GM18907 (cell line): ENCODE measurements around the gene SSR2.

Source experiments
- ATAC-seq: cut with Tn5 transposase; IDR thresholded peaks from one replicate; pipeline ENCODE4 v1.9.1; 2021; ENCODE audit warnings: mild to moderate bottlenecking, moderate library complexity; ENCODE audit not compliant: unreplicated experiment

The SSR2 gene

GRCh38 chr1:155974208-155975115, 46.3 kb downstream of the SSR2 start:
- no peak for ATAC-seq

DNA sequence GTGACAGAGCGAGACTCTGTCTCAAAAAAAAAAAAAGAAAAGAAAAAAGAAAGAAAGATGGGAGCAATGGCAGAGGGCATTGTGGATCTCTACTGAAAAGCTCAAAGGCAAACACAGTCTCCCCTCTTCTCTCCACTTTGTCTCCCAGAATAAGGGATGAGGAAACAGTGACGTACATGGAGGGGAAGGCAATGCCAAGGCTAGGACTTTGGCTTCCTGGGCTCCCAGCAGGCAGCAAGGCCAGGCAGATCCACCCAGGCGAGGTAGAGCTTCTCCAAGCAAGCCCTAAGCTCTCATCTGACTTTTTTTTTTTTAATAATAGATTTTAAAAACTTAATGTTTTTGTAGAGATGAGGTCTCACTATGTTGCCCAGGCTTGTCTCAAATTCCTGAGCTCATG, 47.0 kb downstream of the SSR2 start:
- ATAC-seq, result no peak

DNA sequence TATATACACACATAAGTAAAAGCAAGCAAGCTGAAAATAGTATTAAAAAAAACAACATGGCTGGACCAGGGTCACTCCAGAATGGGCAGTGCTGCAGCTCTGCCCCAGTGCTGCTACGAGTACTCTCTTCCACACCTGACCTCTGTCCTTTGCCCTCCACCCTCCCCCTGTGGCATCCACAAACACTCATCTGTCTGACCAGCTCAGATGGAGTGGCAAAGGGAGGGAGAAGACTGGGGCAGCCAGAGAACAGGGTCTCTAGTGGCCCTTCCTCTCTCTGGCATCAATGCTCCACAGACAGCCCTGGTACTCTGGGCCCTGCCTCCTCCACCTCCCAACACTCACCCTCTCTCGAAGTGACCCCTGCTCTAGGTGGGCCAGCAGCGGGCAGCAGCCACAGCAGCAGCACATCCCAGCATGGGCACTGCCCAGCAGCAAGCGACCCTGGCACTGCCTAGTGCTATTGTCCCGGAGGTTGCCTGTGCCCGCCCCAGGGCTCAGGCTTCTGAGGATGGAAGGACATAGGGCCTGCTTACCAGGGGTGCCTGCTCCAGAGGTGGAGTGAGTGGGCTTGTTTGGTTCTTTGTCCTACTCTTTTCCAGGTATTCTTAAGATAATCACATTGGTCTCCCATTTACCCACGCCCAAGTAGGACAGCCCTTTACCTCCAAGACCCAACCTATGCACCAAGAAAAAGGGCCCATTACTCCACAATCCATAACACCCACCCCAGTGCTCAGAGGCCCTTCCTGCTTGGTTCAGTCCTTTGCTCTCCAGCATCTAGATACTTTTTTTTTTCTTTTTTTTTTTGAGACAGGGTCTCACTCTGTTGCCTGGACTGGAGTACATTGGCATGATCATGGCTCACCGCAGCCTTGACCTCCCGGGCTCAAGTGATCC, 48.6 kb downstream of the SSR2 start:
- ATAC-seq, result no peak

DNA sequence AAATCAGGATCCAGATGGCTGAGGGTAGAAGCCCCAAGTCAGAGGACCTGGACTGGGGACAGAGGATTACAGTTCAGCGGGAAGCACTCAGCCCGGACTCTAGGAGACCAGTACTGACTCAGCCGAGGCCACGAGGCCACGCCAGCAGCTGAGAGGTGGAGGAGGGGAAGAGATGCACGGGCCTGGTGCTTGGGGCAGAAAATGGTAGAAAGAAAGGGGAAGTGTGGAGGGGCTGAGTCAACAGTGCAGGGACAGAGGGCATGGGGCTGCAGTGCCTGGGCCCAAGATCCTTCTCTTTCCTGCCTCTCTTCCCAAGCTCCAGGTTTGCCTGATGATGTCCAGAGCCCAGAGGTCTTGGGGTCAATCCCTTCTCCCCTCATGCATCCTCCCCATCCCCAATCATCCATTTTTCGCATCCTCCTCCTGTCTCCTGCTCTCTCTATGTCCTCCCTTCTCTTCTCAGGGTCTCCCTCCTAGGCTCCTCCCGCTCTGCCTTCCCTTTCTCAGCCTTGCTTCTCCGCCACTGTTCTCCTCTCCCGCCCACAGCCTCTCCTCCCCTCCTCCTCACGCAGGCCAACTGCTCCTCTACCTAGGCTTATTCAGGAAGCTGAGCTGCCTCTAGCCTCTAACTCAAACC, 50.1 kb downstream of the SSR2 start:
- no peak for ATAC-seq

GRCh38 chr1:155969377-155969791, 51.4 kb downstream of the SSR2 start:
- no peak for ATAC-seq

DNA sequence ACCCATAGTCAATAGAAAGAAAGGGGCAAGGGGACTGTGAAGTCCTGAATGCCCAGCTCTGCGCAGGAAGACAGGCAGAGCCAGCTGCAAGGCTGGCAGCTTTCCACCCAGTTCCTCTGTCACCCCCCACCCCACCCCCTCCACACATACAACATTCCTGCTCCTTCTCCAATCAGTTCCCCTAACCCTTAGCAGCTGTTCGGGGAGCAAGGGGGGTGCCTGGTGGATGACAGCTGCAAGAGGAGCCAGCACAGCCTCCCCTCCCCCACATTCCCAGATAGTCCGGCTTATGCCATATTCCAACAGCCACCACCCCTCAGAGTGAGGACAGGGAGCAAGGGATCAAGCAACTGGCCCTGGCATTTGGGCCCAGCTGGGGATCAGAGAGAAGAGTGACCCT, 52.1 kb downstream of the SSR2 start:
- no peak for ATAC-seq

DNA sequence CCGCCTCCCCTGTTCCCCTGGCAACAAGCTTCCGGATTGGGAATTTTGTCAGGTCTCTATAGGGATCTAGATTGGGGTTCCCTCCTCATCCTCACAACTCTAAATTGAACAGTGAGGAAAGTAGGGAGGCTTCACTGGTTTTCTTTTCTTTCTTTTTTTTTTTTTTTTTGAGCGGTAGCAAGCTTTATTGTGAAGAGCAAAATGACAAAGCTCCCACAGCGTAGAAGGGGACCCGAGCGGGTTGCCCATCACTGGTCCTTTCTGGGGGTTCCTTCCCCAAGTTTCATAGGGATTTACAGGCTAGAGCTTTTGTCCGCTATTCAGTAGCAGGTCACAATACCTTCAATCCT, 52.7 kb downstream of the SSR2 start:
- no peak for ATAC-seq

- ATAC-seq, result no peak
Observed at GRCh38 chr1:155967341-155968050, 53.3 kb downstream of the SSR2 start.

DNA sequence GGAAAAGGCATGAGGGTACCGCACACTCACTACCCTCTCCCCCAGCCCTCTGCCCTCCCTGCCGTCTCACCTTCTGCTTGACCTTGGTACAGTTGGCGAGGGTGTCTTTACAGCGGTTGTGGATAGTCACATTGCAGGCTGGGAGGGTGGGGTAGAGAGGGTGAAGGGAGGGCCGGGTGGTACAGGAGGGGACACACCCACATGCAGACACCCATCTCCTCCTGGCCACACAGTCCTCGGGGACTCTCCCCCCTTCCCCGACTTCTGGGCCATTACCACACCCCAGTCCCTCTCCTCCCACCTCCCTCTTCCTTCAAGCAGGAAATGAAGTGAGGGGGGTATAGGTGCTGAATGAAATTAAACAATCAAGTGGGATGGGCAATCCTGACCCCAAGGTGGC, 54.0 kb downstream of the SSR2 start:
- no peak for ATAC-seq

GRCh38 chr1:155966135-155966534, 54.6 kb downstream of the SSR2 start:
- ATAC-seq, result no peak

- no peak for ATAC-seq
Observed at GRCh38 chr1:155964193-155964592, 56.6 kb downstream of the SSR2 start.

DNA sequence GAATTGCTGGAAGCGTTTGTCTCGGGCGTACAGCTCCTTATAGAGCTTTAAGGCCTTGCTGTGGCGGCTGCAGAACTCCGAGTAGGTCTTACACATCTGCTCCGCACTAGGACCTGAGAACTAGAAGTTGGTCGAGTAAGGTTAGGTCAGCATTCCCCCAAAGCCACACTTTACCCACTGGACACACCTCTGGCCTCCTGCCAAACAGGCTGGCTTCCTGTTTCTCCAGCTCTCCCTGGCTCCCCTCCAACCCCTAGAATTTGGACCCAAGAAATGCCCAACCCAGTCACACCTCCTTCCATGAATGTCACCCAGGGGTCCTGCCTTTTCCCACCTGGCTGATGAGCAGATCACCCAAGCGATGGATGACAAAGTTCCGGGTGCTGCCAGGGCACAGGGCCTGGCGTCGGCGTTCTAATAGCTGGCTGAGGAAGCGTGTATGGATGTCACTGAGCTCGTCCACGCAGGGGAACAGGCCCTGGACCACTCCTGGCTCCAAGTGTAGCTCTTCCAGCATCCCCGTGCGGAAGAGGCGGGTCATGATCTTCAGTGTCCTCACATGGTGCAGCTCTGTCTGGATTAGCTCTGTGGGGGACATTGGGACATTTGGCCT, 58.0 kb downstream of the SSR2 start:
- ATAC-seq, result no peak

- no peak for ATAC-seq
Observed at GRCh38 chr1:155961937-155962336, 58.8 kb downstream of the SSR2 start.

- ATAC-seq, result no peak
Observed at GRCh38 chr1:155960081-155960745, 60.5 kb downstream of the SSR2 start.
